ENCODE results near the gene AVEN. TPM values are rescaled to one million over a fixed set of nuclear protein-coding genes. Genes with fewer than 3 reads are reported as not detected.

AVEN gene
- total RNA-seq, 1 experiment from 2014 or later, result 17.0 TPM

DNA sequence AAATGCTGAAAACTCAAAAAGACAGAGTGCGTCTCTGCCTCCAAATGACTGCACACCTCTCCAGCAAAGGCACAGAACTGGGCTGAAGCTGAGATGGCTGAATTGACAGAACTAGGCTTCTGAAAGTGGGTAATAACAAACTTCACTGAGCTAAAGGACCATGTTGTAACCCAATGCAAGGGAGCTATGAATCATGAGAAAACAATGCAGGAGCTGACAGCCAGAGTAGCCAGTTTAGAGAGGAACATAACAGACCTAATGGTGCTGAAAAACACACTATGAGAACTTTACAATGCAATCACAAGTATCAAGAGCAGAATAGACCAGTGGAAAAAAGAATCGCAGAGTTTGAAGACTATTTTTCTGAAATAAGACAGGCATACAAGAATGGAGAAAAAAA lies 10.1 kb upstream of the AVEN start:
- no peak overlapping the region for H3K27ac ChIP-seq (ENCODE audit: low read depth, low read length, poor library complexity, severe bottlenecking)
- TF ChIP-seq EZH2 (IDR thresholded peaks at IDR 0.05; ENCODE audit: borderline replicate concordance, low read depth, low read length, poor library complexity, severe bottlenecking), result no peak
- TF ChIP-seq, protein P1, sequence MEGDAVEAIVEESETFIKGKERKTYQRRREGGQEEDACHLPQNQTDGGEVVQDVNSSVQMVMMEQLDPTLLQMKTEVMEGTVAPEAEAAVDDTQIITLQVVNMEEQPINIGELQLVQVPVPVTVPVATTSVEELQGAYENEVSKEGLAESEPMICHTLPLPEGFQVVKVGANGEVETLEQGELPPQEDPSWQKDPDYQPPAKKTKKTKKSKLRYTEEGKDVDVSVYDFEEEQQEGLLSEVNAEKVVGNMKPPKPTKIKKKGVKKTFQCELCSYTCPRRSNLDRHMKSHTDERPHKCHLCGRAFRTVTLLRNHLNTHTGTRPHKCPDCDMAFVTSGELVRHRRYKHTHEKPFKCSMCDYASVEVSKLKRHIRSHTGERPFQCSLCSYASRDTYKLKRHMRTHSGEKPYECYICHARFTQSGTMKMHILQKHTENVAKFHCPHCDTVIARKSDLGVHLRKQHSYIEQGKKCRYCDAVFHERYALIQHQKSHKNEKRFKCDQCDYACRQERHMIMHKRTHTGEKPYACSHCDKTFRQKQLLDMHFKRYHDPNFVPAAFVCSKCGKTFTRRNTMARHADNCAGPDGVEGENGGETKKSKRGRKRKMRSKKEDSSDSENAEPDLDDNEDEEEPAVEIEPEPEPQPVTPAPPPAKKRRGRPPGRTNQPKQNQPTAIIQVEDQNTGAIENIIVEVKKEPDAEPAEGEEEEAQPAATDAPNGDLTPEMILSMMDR (conservative IDR thresholded peaks at IDR 0.05; ENCODE audit: low read depth, low read length), result no peak
- DNase-seq (ENCODE audit: low spot score), result no peak
- H3K27me3 ChIP-seq (replicated peaks; ENCODE audit: insufficient read depth, low read depth, low read length, poor library complexity), result no peaks in the 10 kb centered on the region
- H3K4me3 ChIP-seq (ENCODE audit: low read depth, low read length, poor library complexity, severe bottlenecking), result no peak overlapping the region
- intact Hi-C loops (cut with micrococcal nuclease; ENCODE audit: unreplicated experiment), result no loop called here
- H3K9me3 ChIP-seq (ENCODE audit: low read depth, low read length, poor library complexity, severe bottlenecking), result peaks cover 9% of the 10 kb centered on the region
- H3K36me3 ChIP-seq (ENCODE audit: insufficient read depth, low read length, poor library complexity, severe bottlenecking), result no peaks in the 10 kb centered on the region
- ChIA-PET POLR2A (ENCODE audit: low non-redundant PET) (no interaction called here), CTCF (no interaction called here)
- no TSS peak for BruUV-seq (replicated peaks)
- no peaks in the 10 kb centered on the region for H3K4me1 ChIP-seq (ENCODE audit: insufficient read depth, low read length, poor library complexity, severe bottlenecking)

DNA sequence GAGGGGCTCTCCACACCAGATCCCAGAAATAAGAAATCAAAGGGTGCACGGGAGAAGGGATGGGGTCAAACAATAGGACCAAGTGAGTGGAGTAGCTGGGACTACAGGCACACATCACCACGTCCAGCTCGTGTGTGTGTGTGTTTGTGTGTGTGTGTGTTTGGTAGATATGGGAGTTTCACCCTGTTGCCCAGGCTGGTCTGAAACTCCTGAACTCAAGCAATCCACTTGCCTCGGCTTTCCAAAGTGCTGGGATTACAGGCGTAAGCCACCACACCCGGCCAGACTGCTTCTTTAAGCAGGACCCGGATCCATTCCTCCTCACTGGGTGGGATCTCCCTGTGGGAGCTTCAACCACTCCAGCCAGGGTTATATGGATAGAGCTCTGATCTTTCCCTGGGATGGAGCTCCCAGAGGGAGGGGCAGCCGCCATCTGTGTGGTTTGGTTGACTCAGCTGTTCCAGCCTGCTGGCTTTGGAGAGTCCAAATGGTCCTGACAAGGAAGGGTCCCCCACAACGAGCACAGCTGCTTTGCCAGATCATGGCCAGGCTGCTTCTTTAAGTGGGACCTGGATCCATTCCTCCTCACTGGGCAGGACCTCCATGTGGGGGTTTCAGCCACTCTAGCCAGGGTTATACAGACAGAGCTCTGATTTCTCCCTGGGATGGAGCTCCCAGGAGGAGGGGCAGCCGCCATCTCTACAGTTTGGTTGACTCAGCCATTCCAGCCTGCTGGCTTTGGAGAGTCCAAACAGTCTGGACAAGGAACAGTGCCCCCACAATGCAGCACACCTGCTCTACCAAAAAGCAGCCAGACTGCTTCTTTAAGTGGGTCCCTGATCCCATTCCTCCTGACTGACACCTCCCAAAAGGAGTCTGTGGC lies 9.1 kb upstream of the AVEN start:
- no peak overlapping the region for H3K27ac ChIP-seq (ENCODE audit: low read depth, low read length, poor library complexity, severe bottlenecking)
- no peaks in the 10 kb centered on the region for H3K27me3 ChIP-seq (replicated peaks; ENCODE audit: insufficient read depth, low read depth, low read length, poor library complexity)
- intact Hi-C loops (cut with micrococcal nuclease; ENCODE audit: unreplicated experiment), result no loop called here
- no peaks in the 10 kb centered on the region for H3K4me1 ChIP-seq (ENCODE audit: insufficient read depth, low read length, poor library complexity, severe bottlenecking)
- peaks cover 9% of the 10 kb centered on the region for H3K9me3 ChIP-seq (ENCODE audit: low read depth, low read length, poor library complexity, severe bottlenecking)
- H3K36me3 ChIP-seq (ENCODE audit: insufficient read depth, low read length, poor library complexity, severe bottlenecking), result no peaks in the 10 kb centered on the region
- ChIA-PET POLR2A (ENCODE audit: low non-redundant PET) (no interaction called here), CTCF (no interaction called here)
- no peak for DNase-seq (ENCODE audit: low spot score)
- no peak for TF ChIP-seq EZH2 (IDR thresholded peaks at IDR 0.05; ENCODE audit: borderline replicate concordance, low read depth, low read length, poor library complexity, severe bottlenecking)
- TF ChIP-seq, protein P1 (conservative IDR thresholded peaks at IDR 0.05; ENCODE audit: low read depth, low read length), result no peak
- no peak overlapping the region for H3K4me3 ChIP-seq (ENCODE audit: low read depth, low read length, poor library complexity, severe bottlenecking)
- no TSS peak for BruUV-seq (replicated peaks)

DNA sequence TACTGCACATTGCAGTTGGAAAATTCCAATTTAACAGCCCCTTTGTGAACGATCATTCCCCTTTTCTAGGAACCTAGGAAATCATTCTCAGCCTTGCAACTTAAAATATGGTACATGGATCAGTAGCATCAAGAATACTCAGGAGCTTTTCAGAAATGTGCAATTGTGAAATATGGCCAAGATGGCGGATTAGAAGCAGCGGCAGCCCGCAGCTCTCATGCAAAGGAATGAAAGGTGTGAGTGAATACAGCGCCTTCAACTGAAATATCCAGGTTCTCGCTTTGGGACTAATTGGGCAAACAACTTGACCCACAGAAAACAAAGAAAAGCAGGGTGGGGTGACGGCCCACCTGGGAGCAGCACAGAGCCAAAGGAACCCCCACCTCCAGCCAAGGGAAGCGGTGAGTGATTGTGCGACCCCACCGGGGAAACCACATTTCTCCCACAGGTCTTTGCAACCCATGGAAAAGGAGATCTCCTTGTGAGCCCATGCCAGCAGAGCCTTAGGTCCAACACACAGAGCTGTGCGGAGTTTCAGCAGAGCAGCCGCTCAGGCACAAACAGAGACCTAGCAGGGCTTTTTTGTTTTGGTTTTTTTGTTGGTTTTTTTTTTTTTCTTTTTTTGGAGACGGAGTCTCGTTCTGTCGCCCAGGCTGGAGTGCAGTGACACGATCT lies 7.6 kb upstream of the AVEN start:
- no TSS peak for BruUV-seq (replicated peaks)

More for the DNA sequence above, 7.6 kb upstream of the AVEN start:
- ChIA-PET CTCF (no interaction called here), POLR2A (ENCODE audit: low non-redundant PET) (no interaction called here)
- no peak overlapping the region for H3K4me3 ChIP-seq (ENCODE audit: low read depth, low read length, poor library complexity, severe bottlenecking)
- H3K9me3 ChIP-seq (ENCODE audit: low read depth, low read length, poor library complexity, severe bottlenecking), result peaks cover 9% of the 10 kb centered on the region
- no peak for TF ChIP-seq EZH2 (IDR thresholded peaks at IDR 0.05; ENCODE audit: borderline replicate concordance, low read depth, low read length, poor library complexity, severe bottlenecking)
- TF ChIP-seq, protein P1 (conservative IDR thresholded peaks at IDR 0.05; ENCODE audit: low read depth, low read length), result no peak
- intact Hi-C loops (cut with micrococcal nuclease; ENCODE audit: unreplicated experiment), result no loop called here
- H3K27me3 ChIP-seq (replicated peaks; ENCODE audit: insufficient read depth, low read depth, low read length, poor library complexity), result no peaks in the 10 kb centered on the region
- no peaks in the 10 kb centered on the region for H3K36me3 ChIP-seq (ENCODE audit: insufficient read depth, low read length, poor library complexity, severe bottlenecking)
- no peak overlapping the region for H3K27ac ChIP-seq (ENCODE audit: low read depth, low read length, poor library complexity, severe bottlenecking)
- DNase-seq (ENCODE audit: low spot score), result no peak
- no peaks in the 10 kb centered on the region for H3K4me1 ChIP-seq (ENCODE audit: insufficient read depth, low read length, poor library complexity, severe bottlenecking)
